Lower leg skin (tissue), 3 donors: ENCODE data around the gene CREB3.

ENCODE experiments used
- CTCF ChIP-seq, 3 donors: fragments of 450-650 bp; IDR thresholded peaks; one replicate each; pipeline ENCODE4 v1.5.1; 2016; ENCODE audit warnings: antibody characterized with exemption in 3 of 3, mild to moderate bottlenecking in 3 of 3, moderate library complexity in 2 of 3
- POLR2A ChIP-seq, 2 donors: fragments of 450-650 bp; IDR thresholded peaks; one replicate each; pipeline ENCODE4 v1.6.1; 2016 to 2017; ENCODE audit warnings: antibody characterized with exemption in 2 of 2, mild to moderate bottlenecking in 1 of 2, moderate library complexity in 1 of 2

- TF ChIP-seq CTCF (IDR thresholded peaks at IDR 0.05), result no peak
- TF ChIP-seq POLR2A (IDR thresholded peaks at IDR 0.05), result no peak
Measured at GRCh38 chr9:35689542-35690293, 42.7 kb upstream of the CREB3 start, which contains the start of gene TPM2.
